ENCODE measurements around the gene SF3A2. TPM values are rescaled to one million over a fixed set of nuclear protein-coding genes. Genes with fewer than 3 reads are reported as not detected.

The SF3A2 gene
- total RNA-seq, 1 experiment from 2014 or later: 184 TPM

DNA sequence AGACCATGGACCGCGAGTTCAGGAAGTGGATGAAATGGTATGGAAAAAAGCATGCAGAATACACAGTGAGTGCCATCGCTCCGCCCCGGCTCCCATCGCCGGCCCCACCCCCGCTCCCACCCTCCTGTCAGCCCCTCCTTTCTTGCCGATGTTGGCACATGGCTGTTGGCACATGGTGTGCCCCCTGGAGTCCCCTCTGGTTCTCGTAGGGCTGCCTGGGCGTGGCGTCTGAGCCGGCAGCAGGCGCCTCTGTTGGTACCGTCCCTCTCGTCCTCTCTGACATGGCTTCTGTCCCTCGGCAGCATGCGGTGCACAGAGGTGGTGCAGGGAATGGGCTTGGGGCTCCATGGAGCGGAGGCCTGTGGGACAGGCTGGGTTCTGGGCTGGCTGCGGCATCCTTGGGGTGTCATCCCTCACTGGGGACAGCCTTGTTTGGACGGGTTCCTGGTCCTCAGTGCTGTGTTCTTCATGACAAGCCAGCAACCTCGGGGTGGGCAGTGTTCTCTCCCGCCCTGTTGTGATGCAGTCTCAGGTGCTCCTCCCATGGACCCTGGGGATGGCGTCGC lies 42.0 kb upstream of the SF3A2 start:
- H3K36me3 Mint-ChIP-seq: peaks cover 29% of the 10 kb centered on the region
- no peak overlapping the region for H3K4me3 Mint-ChIP-seq
- no peaks in the 10 kb centered on the region for H3K4me1 Mint-ChIP-seq
- POLR2A ChIA-PET: no interaction called here
- H3K9me3 Mint-ChIP-seq: no peaks in the 10 kb centered on the region
- CTCF ChIA-PET: no interaction called here
- DNase-seq (ENCODE audit: low spot score) (no peak), ATAC-seq (no peak)
- no peaks in the 10 kb centered on the region for H3K27me3 Mint-ChIP-seq (ENCODE audit: low read depth)
- H3K27ac Mint-ChIP-seq: no peak overlapping the region
- TF ChIP-seq ZBTB21 (CRISPR knock-in tag; IDR thresholded peaks at IDR 0.05; ENCODE audit: borderline replicate concordance): no peak
- TF ChIP-seq, protein P1, sequence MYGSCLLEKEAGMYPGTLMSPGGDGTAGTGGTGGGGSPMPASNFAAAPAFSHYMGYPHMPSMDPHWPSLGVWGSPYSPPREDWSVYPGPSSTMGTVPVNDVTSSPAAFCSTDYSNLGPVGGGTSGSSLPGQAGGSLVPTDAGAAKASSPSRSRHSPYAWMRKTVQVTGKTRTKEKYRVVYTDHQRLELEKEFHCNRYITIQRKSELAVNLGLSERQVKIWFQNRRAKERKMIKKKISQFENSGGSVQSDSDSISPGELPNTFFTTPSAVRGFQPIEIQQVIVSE (CRISPR knock-in tag; IDR thresholded peaks at IDR 0.05; ENCODE audit: borderline replicate concordance): no peak
- TF ChIP-seq, protein P2, sequence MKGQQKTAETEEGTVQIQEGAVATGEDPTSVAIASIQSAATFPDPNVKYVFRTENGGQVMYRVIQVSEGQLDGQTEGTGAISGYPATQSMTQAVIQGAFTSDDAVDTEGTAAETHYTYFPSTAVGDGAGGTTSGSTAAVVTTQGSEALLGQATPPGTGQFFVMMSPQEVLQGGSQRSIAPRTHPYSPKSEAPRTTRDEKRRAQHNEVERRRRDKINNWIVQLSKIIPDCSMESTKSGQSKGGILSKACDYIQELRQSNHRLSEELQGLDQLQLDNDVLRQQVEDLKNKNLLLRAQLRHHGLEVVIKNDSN (CRISPR knock-in tag; IDR thresholded peaks at IDR 0.05): no peak
- TF ChIP-seq, protein P3, sequence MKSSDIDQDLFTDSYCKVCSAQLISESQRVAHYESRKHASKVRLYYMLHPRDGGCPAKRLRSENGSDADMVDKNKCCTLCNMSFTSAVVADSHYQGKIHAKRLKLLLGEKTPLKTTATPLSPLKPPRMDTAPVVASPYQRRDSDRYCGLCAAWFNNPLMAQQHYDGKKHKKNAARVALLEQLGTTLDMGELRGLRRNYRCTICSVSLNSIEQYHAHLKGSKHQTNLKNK (CRISPR knock-in tag; IDR thresholded peaks at IDR 0.05): no peak

DNA sequence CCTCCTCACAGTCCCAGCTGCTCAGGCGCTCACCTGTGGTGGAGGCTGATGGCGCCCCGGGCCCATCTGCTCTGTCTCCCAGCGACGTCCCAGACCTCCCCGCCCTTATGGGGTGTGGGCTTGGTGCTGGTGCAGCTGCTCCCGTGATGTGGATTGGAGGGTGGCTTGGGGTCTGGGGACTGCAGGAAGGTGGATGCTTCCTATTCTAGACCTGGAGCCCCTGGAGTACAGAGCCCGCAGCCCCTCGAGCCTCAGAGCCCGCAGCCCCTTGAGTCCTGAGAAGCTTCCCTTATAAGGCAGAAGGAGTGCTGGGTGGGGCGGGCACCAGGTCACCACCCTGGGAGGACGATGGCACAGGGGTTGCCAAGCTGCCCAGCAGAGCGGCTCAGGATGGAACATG lies 41.3 kb upstream of the SF3A2 start:
- Mint-ChIP-seq H3K36me3 (peaks cover 29% of the 10 kb centered on the region), H3K27me3 (ENCODE audit: low read depth) (no peaks in the 10 kb centered on the region), H3K4me3 (no peak overlapping the region), H3K27ac (no peak overlapping the region), H3K9me3 (no peaks in the 10 kb centered on the region), H3K4me1 (no peaks in the 10 kb centered on the region)
- ATAC-seq (no peak), DNase-seq (ENCODE audit: low spot score) (no peak)
- ChIA-PET CTCF (interaction anchor here (0.6 kb wide), 1 partner anchor 24 kb away, joined by 3 read pairs; no protein-coding TSS in a partner anchor), POLR2A (no interaction called here)
- TF ChIP-seq OVOL2 (CRISPR knock-in tag; IDR thresholded peaks at IDR 0.05; ENCODE audit: borderline replicate concordance) (no peak), ZNF423 (CRISPR knock-in tag; IDR thresholded peaks at IDR 0.05) (no peak), SMAD4 (CRISPR knock-in tag; IDR thresholded peaks at IDR 0.05) (no peak), CBFB (CRISPR knock-in tag; IDR thresholded peaks at IDR 0.05; ENCODE audit: low read depth) (no peak), MXD4 (CRISPR knock-in tag; IDR thresholded peaks at IDR 0.05; ENCODE audit: borderline replicate concordance) (no peak), NR1H2 (CRISPR knock-in tag; IDR thresholded peaks at IDR 0.05) (no peak), ZNF396 (CRISPR knock-in tag; IDR thresholded peaks at IDR 0.05; ENCODE audit: borderline replicate concordance) (no peak), RELA (CRISPR knock-in tag; IDR thresholded peaks at IDR 0.05; ENCODE audit: borderline replicate concordance) (no peak)
- TF ChIP-seq, protein P4, sequence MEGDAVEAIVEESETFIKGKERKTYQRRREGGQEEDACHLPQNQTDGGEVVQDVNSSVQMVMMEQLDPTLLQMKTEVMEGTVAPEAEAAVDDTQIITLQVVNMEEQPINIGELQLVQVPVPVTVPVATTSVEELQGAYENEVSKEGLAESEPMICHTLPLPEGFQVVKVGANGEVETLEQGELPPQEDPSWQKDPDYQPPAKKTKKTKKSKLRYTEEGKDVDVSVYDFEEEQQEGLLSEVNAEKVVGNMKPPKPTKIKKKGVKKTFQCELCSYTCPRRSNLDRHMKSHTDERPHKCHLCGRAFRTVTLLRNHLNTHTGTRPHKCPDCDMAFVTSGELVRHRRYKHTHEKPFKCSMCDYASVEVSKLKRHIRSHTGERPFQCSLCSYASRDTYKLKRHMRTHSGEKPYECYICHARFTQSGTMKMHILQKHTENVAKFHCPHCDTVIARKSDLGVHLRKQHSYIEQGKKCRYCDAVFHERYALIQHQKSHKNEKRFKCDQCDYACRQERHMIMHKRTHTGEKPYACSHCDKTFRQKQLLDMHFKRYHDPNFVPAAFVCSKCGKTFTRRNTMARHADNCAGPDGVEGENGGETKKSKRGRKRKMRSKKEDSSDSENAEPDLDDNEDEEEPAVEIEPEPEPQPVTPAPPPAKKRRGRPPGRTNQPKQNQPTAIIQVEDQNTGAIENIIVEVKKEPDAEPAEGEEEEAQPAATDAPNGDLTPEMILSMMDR (IDR thresholded peaks at IDR 0.05): no peak
- TF ChIP-seq, protein P5, sequence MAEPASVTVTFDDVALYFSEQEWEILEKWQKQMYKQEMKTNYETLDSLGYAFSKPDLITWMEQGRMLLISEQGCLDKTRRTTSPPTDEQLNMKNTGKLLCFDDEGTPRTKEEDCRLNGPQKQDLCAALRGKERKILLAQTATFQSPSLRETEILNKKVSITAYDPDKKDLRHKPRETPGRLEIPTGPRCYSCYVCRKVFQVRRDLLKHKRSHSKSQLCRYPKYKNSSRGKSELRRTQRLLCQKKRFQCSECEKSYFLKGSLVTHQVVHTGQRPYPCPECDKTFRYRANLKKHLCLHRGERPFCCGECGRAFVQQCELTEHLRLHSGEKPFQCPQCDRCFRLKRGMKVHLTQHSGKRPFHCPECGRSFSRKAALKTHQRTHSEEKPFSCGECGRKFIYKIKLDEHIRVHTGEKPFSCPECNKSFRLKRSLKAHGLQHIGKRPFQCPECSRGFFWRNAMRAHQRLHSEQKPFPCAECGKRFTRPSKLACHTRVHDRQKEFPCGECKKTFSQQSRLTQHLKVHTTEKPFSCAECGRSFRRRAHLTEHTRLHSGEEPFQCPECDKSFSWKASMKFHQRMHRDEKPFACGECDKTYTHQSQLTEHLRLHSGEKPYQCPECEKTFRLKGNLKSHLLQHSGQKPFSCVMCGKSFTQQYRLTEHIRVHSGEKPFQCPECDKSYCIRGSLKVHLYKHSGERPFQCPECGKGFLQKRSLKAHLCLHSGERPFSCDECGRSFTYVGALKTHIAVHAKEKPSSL (CRISPR knock-in tag; conservative IDR thresholded peaks at IDR 0.05): no peak
- TF ChIP-seq, protein P6, sequence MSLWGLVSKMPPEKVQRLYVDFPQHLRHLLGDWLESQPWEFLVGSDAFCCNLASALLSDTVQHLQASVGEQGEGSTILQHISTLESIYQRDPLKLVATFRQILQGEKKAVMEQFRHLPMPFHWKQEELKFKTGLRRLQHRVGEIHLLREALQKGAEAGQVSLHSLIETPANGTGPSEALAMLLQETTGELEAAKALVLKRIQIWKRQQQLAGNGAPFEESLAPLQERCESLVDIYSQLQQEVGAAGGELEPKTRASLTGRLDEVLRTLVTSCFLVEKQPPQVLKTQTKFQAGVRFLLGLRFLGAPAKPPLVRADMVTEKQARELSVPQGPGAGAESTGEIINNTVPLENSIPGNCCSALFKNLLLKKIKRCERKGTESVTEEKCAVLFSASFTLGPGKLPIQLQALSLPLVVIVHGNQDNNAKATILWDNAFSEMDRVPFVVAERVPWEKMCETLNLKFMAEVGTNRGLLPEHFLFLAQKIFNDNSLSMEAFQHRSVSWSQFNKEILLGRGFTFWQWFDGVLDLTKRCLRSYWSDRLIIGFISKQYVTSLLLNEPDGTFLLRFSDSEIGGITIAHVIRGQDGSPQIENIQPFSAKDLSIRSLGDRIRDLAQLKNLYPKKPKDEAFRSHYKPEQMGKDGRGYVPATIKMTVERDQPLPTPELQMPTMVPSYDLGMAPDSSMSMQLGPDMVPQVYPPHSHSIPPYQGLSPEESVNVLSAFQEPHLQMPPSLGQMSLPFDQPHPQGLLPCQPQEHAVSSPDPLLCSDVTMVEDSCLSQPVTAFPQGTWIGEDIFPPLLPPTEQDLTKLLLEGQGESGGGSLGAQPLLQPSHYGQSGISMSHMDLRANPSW (CRISPR knock-in tag; conservative IDR thresholded peaks at IDR 0.05; ENCODE audit: low read depth): no peak
- TF ChIP-seq, protein P7, sequence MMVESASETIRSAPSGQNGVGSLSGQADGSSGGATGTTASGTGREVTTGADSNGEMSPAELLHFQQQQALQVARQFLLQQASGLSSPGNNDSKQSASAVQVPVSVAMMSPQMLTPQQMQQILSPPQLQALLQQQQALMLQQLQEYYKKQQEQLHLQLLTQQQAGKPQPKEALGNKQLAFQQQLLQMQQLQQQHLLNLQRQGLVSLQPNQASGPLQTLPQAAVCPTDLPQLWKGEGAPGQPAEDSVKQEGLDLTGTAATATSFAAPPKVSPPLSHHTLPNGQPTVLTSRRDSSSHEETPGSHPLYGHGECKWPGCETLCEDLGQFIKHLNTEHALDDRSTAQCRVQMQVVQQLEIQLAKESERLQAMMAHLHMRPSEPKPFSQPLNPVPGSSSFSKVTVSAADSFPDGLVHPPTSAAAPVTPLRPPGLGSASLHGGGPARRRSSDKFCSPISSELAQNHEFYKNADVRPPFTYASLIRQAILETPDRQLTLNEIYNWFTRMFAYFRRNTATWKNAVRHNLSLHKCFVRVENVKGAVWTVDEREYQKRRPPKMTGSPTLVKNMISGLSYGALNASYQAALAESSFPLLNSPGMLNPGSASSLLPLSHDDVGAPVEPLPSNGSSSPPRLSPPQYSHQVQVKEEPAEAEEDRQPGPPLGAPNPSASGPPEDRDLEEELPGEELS (CRISPR knock-in tag; IDR thresholded peaks at IDR 0.05): no peak
- TF ChIP-seq, protein P8, sequence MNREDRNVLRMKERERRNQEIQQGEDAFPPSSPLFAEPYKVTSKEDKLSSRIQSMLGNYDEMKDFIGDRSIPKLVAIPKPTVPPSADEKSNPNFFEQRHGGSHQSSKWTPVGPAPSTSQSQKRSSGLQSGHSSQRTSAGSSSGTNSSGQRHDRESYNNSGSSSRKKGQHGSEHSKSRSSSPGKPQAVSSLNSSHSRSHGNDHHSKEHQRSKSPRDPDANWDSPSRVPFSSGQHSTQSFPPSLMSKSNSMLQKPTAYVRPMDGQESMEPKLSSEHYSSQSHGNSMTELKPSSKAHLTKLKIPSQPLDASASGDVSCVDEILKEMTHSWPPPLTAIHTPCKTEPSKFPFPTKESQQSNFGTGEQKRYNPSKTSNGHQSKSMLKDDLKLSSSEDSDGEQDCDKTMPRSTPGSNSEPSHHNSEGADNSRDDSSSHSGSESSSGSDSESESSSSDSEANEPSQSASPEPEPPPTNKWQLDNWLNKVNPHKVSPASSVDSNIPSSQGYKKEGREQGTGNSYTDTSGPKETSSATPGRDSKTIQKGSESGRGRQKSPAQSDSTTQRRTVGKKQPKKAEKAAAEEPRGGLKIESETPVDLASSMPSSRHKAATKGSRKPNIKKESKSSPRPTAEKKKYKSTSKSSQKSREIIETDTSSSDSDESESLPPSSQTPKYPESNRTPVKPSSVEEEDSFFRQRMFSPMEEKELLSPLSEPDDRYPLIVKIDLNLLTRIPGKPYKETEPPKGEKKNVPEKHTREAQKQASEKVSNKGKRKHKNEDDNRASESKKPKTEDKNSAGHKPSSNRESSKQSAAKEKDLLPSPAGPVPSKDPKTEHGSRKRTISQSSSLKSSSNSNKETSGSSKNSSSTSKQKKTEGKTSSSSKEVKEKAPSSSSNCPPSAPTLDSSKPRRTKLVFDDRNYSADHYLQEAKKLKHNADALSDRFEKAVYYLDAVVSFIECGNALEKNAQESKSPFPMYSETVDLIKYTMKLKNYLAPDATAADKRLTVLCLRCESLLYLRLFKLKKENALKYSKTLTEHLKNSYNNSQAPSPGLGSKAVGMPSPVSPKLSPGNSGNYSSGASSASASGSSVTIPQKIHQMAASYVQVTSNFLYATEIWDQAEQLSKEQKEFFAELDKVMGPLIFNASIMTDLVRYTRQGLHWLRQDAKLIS (CRISPR knock-in tag; IDR thresholded peaks at IDR 0.05; ENCODE audit: borderline replicate concordance): no peak
- TF ChIP-seq, protein P9, sequence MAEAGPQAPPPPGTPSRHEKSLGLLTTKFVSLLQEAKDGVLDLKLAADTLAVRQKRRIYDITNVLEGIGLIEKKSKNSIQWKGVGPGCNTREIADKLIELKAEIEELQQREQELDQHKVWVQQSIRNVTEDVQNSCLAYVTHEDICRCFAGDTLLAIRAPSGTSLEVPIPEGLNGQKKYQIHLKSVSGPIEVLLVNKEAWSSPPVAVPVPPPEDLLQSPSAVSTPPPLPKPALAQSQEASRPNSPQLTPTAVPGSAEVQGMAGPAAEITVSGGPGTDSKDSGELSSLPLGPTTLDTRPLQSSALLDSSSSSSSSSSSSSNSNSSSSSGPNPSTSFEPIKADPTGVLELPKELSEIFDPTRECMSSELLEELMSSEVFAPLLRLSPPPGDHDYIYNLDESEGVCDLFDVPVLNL (CRISPR knock-in tag; IDR thresholded peaks at IDR 0.05; ENCODE audit: borderline replicate concordance, low read depth): no peak
